Skeletal muscle satellite cell (primary cell): ENCODE results near the gene PHACTR1. TPM values are rescaled to one million over a fixed set of nuclear protein-coding genes. Genes with fewer than 3 reads are reported as not detected.

Experiments used
- H3K27me3 ChIP-seq: 2 replicates; pipeline ENCODE4 v1.7.0; 2013; ENCODE audit warnings: low read length; ENCODE audit not compliant: control insufficient read depth, insufficient read depth
- H3K36me3 ChIP-seq: 2 replicates; pipeline ENCODE4 v1.7.0; 2013; ENCODE audit warnings: mild to moderate bottlenecking, control low read depth, low read length; ENCODE audit not compliant: insufficient read depth
- H3K4me1 ChIP-seq: 2 replicates; pipeline ENCODE4 v1.7.0; 2013; ENCODE audit warnings: low read length; ENCODE audit not compliant: control insufficient read depth, insufficient read depth
- H3K4me2 ChIP-seq: 2 replicates; pipeline ENCODE4 v1.7.0; 2013; ENCODE audit warnings: mild to moderate bottlenecking, low read length
- H3K4me3 ChIP-seq: 2 replicates; pipeline ENCODE4 v1.7.0; 2013; ENCODE audit warnings: low read length
- H3K9ac ChIP-seq: 2 replicates; pipeline ENCODE4 v1.7.0; 2013; ENCODE audit warnings: mild to moderate bottlenecking, low read depth, low read length, moderate library complexity
- H3K9me3 ChIP-seq: replicated peaks from 2 replicates; pipeline ENCODE4 v1.7.0; 2013; ENCODE audit warnings: mild to moderate bottlenecking, control low read depth, low read length
- total RNA-seq: library from RNA; depleted of rRNA; stranded (reverse); fragments of >200 nt; gene quantifications from 2 replicates; pipeline ENCODE4 v1.2.3, GENCODE V29; 2012; rRNA removed

PHACTR1 gene
- under 0.01 and 1.0 TPM in 2 replicates for total RNA-seq

GRCh38 chr6:12716298-12716916 is at the start of gene PHACTR1:
Gene PHACTR1 (plus strand): TSS chr6:12716767.
- Histone ChIP-seq H3K27me3 (no peaks in the 10 kb centered on the region), H3K4me3 (no peak within 1 kb of the TSS), H3K9ac (no peak within 1 kb of the TSS), H3K4me2 (no peak within 1 kb of the TSS), H3K4me1 (no peaks in the 10 kb centered on the region), H3K9me3 (no peaks in the 10 kb centered on the region), H3K36me3 (no peaks in the 10 kb centered on the region)

- no peak overlapping the region for H3K4me3 ChIP-seq
Measured at GRCh38 chr6:12666886-12667285, 49.7 kb upstream of the PHACTR1 start.

GRCh38 chr6:12675931-12676330 is 40.6 kb upstream of the PHACTR1 start:
- H3K9me3 ChIP-seq: no peaks in the 10 kb centered on the region
- H3K27me3 ChIP-seq: no peaks in the 10 kb centered on the region
- H3K4me2 ChIP-seq: no peak overlapping the region
- H3K9ac ChIP-seq: no peak overlapping the region
- no peak overlapping the region for H3K4me3 ChIP-seq
- H3K36me3 ChIP-seq: no peaks in the 10 kb centered on the region
- H3K4me1 ChIP-seq: no peaks in the 10 kb centered on the region

More at GRCh38 chr6:12666886-12667285, 49.7 kb upstream of the PHACTR1 start:
- Histone ChIP-seq H3K9me3 (no peaks in the 10 kb centered on the region), H3K4me1 (no peaks in the 10 kb centered on the region), H3K4me2 (no peak overlapping the region), H3K36me3 (no peaks in the 10 kb centered on the region), H3K9ac (no peak overlapping the region), H3K27me3 (peaks cover 4% of the 10 kb centered on the region)

- Histone ChIP-seq H3K9me3 (no peaks in the 10 kb centered on the region), H3K4me2 (no peak overlapping the region)
Measured at GRCh38 chr6:12679341-12679740, 37.2 kb upstream of the PHACTR1 start.

GRCh38 chr6:12693122-12693521 is 23.4 kb upstream of the PHACTR1 start:
- Histone ChIP-seq H3K4me2 (no peak overlapping the region), H3K4me1 (no peaks in the 10 kb centered on the region), H3K36me3 (no peaks in the 10 kb centered on the region), H3K27me3 (peaks cover 5% of the 10 kb centered on the region), H3K9ac (no peak overlapping the region), H3K9me3 (no peaks in the 10 kb centered on the region), H3K4me3 (no peak overlapping the region)

More at GRCh38 chr6:12679341-12679740, 37.2 kb upstream of the PHACTR1 start:
- Histone ChIP-seq H3K4me3 (no peak overlapping the region), H3K36me3 (no peaks in the 10 kb centered on the region), H3K27me3 (no peaks in the 10 kb centered on the region), H3K9ac (no peak overlapping the region), H3K4me1 (no peaks in the 10 kb centered on the region)

- H3K4me2 ChIP-seq: no peak overlapping the region
- no peaks in the 10 kb centered on the region for H3K36me3 ChIP-seq
- no peak overlapping the region for H3K9ac ChIP-seq
- no peaks in the 10 kb centered on the region for H3K4me1 ChIP-seq
- H3K4me3 ChIP-seq: no peak overlapping the region
- no peaks in the 10 kb centered on the region for H3K27me3 ChIP-seq
- H3K9me3 ChIP-seq: no peaks in the 10 kb centered on the region
Measured at GRCh38 chr6:12698298-12698697, 18.3 kb upstream of the PHACTR1 start.

- Histone ChIP-seq H3K9ac (no peak overlapping the region), H3K36me3 (no peaks in the 10 kb centered on the region), H3K27me3 (no peaks in the 10 kb centered on the region), H3K4me3 (no peak overlapping the region), H3K9me3 (no peaks in the 10 kb centered on the region), H3K4me2 (no peak overlapping the region), H3K4me1 (no peaks in the 10 kb centered on the region)
Measured at GRCh38 chr6:12704946-12705345, 11.6 kb upstream of the PHACTR1 start.

GRCh38 chr6:12709116-12709515 is 7.5 kb upstream of the PHACTR1 start:
- Histone ChIP-seq H3K4me3 (no peak overlapping the region), H3K4me2 (no peak overlapping the region), H3K9ac (no peak overlapping the region), H3K27me3 (no peaks in the 10 kb centered on the region), H3K36me3 (no peaks in the 10 kb centered on the region), H3K9me3 (no peaks in the 10 kb centered on the region), H3K4me1 (no peaks in the 10 kb centered on the region)

GRCh38 chr6:12709556-12710232 is 6.9 kb upstream of the PHACTR1 start:
- H3K4me2 ChIP-seq: no peak overlapping the region
- no peaks in the 10 kb centered on the region for H3K27me3 ChIP-seq
- no peaks in the 10 kb centered on the region for H3K36me3 ChIP-seq
- no peak overlapping the region for H3K9ac ChIP-seq
- H3K4me3 ChIP-seq: no peak overlapping the region
- no peaks in the 10 kb centered on the region for H3K9me3 ChIP-seq
- H3K4me1 ChIP-seq: no peaks in the 10 kb centered on the region

GRCh38 chr6:12710921-12711320 is 5.6 kb upstream of the PHACTR1 start:
- no peak overlapping the region for H3K9ac ChIP-seq
- no peaks in the 10 kb centered on the region for H3K9me3 ChIP-seq
- H3K36me3 ChIP-seq: no peaks in the 10 kb centered on the region
- no peak overlapping the region for H3K4me2 ChIP-seq
- no peaks in the 10 kb centered on the region for H3K4me1 ChIP-seq
- no peak overlapping the region for H3K4me3 ChIP-seq
- no peaks in the 10 kb centered on the region for H3K27me3 ChIP-seq

- Histone ChIP-seq H3K36me3 (no peaks in the 10 kb centered on the region), H3K9ac (no peak overlapping the region), H3K27me3 (no peaks in the 10 kb centered on the region), H3K9me3 (no peaks in the 10 kb centered on the region), H3K4me3 (no peak overlapping the region), H3K4me1 (no peaks in the 10 kb centered on the region), H3K4me2 (no peak overlapping the region)
Measured at GRCh38 chr6:12714022-12714421, 2.5 kb upstream of the PHACTR1 start.

- no peaks in the 10 kb centered on the region for H3K4me1 ChIP-seq
- H3K36me3 ChIP-seq: no peaks in the 10 kb centered on the region
- no peaks in the 10 kb centered on the region for H3K9me3 ChIP-seq
- H3K4me3 ChIP-seq: no peak overlapping the region
- H3K4me2 ChIP-seq: no peak overlapping the region
- no peak overlapping the region for H3K9ac ChIP-seq
- no peaks in the 10 kb centered on the region for H3K27me3 ChIP-seq
Measured at GRCh38 chr6:12715437-12715836, 1.1 kb upstream of the PHACTR1 start.
